Colonic mucosa (tissue), 4 donors: ENCODE results near the gene SIPA1L3. TPM values are rescaled to one million over a fixed set of nuclear protein-coding genes. Genes with fewer than 3 reads are reported as not detected.

Experiments
- DNase-seq: peaks from one replicate; pipeline ENCODE4 v3.0.0-alpha.2; 2020
- H3K27ac ChIP-seq: fragments of 200-600 bp; one replicate; pipeline ENCODE4 v1.8.0; 2021
- H3K27me3 ChIP-seq: fragments of 200-600 bp; one replicate; pipeline ENCODE4 v1.8.0; 2021
- H3K36me3 ChIP-seq: fragments of 200-600 bp; one replicate; pipeline ENCODE4 v1.8.0; 2021
- H3K4me1 ChIP-seq: fragments of 200-600 bp; one replicate; pipeline ENCODE4 v1.8.0; 2021; ENCODE audit warnings: mild to moderate bottlenecking
- H3K4me3 ChIP-seq: fragments of 200-600 bp; one replicate; pipeline ENCODE4 v1.8.0; 2021
- H3K9ac ChIP-seq, 2 donors: one replicate each; pipeline ENCODE4 v1.7.0; 2013; ENCODE audit warnings: control low read depth in 2 of 2, low read depth in 2 of 2, low read length in 2 of 2
- H3K9me3 ChIP-seq: fragments of 200-600 bp; one replicate; pipeline ENCODE4 v1.8.0; 2021
- intact Hi-C: fragments of 100-400 bp; cut with DNase I; formaldehyde crosslinking; loops from one replicate; pipeline ENCODE4 v1.14.1; 2022
- total RNA-seq, 2 donors: library from RNA; stranded (reverse); fragmentation: NEBNext Ultra II Directional in 1 of 2; extraction: Animal tissue kit (Norgen Biotek cat#: 25700) in 1 of 2; gene quantifications; one replicate each; pipeline ENCODE4 v1.2.1, GENCODE V29; 2021
- TF ChIP-seq, protein P1 (sequence below): fragments of 200-600 bp; IDR thresholded peaks from one replicate; pipeline ENCODE4 v1.8.0; 2022; ENCODE audit warnings: antibody characterized with exemption, mild to moderate bottlenecking
- donor health status: healthy.
- donor health status: DM: no; HTN: no; CAD: no.
- donor health status: DM: no; HTN: no; CAD: no.

Gene SIPA1L3
- total RNA-seq, 2 donors from 2014 or later, result 98.6 to 113 TPM

DNA sequence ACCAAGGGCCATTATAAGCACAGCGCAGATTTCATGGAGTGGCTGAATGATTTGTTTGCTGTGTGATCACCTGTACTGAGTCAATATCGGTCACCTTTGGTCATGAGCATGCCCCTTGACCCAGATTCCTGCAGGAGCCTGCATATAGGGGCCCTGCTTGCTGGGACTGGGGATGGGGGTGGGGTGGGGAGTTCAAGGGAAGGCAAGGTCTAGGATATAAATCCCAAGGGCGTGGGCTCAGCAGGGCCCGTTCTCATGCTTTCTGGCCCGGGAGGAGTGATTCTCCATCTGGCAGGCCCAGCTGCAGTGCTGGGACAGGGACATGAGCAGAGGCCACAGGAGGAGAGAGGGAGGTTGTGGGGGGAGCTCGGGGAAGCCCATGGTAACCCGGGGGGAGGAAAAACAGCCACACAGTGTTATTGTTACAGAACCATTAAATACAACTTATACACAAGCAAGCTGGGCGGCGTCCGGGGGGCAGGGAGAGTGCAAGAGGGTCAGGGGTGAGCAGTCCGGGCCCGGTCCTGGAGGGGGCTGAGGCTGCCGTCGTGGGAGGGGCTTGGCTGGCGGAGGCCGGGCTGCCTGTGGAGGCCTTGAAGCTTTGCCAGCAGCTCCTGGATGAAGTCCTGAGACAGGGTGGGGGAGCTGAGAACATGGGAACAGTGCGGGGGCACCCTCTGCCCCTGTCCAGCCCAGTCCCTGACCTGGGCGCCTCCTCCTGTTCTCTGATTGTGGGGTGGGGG is 344.0 kb downstream of the SIPA1L3 start:
- Histone ChIP-seq H3K27me3 (peaks cover 5% of the 10 kb centered on the region), H3K9me3 (no peaks in the 10 kb centered on the region), H3K4me1 (no peaks in the 10 kb centered on the region), H3K36me3 (no peaks in the 10 kb centered on the region), H3K9ac (peak overlapping the region; percentile 19 to 33), H3K27ac (peak overlapping the region; percentile 68), H3K4me3 (no peak overlapping the region)
- intact Hi-C loops, result no loop called here
- TF ChIP-seq, protein P1, sequence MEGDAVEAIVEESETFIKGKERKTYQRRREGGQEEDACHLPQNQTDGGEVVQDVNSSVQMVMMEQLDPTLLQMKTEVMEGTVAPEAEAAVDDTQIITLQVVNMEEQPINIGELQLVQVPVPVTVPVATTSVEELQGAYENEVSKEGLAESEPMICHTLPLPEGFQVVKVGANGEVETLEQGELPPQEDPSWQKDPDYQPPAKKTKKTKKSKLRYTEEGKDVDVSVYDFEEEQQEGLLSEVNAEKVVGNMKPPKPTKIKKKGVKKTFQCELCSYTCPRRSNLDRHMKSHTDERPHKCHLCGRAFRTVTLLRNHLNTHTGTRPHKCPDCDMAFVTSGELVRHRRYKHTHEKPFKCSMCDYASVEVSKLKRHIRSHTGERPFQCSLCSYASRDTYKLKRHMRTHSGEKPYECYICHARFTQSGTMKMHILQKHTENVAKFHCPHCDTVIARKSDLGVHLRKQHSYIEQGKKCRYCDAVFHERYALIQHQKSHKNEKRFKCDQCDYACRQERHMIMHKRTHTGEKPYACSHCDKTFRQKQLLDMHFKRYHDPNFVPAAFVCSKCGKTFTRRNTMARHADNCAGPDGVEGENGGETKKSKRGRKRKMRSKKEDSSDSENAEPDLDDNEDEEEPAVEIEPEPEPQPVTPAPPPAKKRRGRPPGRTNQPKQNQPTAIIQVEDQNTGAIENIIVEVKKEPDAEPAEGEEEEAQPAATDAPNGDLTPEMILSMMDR, result no peak
- DNase-seq, result peak; percentile 80

DNA sequence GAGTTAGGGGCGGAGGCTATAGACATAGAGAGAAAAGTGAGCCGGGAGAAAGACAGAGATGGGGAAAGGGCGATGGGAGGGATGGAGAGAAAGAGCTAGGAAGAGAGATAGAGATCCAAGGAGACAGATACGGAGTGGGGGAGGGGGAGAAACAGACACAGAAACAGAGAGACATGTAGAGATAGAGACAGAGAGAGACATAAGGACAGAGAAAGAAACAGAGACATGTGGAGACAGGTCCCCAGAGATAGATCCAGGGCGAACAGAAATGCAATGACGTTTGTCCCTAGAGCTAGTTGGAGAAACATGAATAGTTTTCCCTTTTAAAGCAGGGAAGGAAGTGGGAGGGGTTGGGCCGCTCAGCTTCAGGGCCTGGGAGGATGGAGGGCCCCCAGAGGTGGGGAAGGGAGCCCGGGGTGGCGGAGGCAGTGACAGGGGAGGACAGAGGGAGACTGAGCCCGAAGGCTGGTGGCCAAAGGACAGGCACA is 344.6 kb downstream of the SIPA1L3 start:
- DNase-seq, result no peak
- Histone ChIP-seq H3K9me3 (no peaks in the 10 kb centered on the region), H3K4me3 (no peak overlapping the region), H3K4me1 (peaks cover 5% of the 10 kb centered on the region), H3K27ac (peak overlapping the region; percentile 68), H3K9ac (peak overlapping the region; percentile 19 to 33), H3K27me3 (peaks cover 11% of the 10 kb centered on the region), H3K36me3 (no peaks in the 10 kb centered on the region)
- TF ChIP-seq, protein P1, result no peak
- intact Hi-C loops, result no loop called here

DNA sequence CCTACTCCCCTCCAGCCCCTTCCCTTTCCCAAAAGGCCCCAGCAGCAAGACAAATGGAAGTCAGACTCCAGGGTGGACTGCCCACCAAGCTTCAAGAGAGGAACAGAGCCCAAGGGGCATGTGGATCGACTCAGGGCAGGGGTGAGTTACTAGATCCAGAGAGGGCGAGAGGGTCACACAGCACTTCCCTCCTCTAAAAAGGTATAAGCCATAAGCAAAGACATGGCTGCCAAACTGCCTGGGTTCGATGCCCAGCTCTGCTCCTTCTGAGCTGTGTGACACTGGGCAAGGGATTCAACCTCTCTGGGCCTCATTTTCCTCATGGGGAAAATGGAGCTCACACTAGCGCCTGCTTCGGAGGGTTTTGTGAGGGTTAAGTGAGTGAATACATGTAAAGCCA is 345.4 kb downstream of the SIPA1L3 start:
- intact Hi-C loops, result no loop called here
- DNase-seq, result no peak
- Histone ChIP-seq H3K4me1 (peaks cover 5% of the 10 kb centered on the region), H3K9me3 (no peaks in the 10 kb centered on the region), H3K4me3 (no peak overlapping the region), H3K9ac (peak overlapping the region; percentile 46 to 51), H3K36me3 (no peaks in the 10 kb centered on the region), H3K27ac (peak overlapping the region; percentile 68), H3K27me3 (peaks cover 14% of the 10 kb centered on the region)
- TF ChIP-seq, protein P1, result no peak

DNA sequence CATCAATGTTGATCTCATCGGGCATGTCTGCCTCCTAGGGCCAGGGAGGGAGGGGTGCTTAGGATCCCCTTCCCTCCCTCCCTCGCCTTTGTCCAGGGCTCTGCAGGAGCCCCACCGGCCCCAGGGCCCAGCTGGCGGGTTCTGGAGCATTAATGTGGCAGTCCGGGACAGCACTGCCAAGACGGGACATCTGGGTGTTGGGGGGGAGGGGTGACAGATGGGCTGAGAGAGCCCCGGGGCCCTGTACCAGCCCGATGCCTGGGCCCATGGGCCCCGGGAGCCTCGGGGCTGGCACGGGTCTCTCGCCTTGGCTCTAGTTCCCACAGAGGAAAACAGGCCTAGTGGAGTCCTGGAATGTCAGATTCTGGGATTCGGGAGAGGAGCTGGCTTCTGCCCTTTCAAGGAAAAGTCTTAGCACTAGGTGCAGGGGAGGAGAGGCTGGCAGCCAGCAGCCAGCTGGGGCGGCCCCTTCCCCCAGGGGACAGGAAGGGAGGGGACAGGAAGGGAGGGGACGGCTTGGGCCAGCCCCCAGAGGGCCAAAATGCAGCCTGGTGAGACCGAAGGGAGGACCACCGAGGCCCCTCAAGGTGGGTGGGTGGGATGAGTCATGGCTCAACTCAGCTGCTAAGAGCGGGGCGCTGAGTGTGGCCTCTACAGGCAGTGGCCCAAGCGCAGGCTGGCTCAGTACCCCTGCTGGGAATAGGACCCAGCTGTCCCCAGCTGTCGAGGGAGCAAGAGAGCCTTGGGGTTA is 346.1 kb downstream of the SIPA1L3 start:
- DNase-seq, result no peak
- intact Hi-C loops, result no loop called here
- peak overlapping the region; percentile 68 for H3K27ac ChIP-seq
- H3K9me3 ChIP-seq, result no peaks in the 10 kb centered on the region
- peaks cover 14% of the 10 kb centered on the region for H3K27me3 ChIP-seq
- no peaks in the 10 kb centered on the region for H3K36me3 ChIP-seq
- H3K4me3 ChIP-seq, result no peak overlapping the region
- TF ChIP-seq, protein P1, result no peak
- peaks cover 5% of the 10 kb centered on the region for H3K4me1 ChIP-seq
- H3K9ac ChIP-seq, result peak overlapping the region; percentile 46 to 62

DNA sequence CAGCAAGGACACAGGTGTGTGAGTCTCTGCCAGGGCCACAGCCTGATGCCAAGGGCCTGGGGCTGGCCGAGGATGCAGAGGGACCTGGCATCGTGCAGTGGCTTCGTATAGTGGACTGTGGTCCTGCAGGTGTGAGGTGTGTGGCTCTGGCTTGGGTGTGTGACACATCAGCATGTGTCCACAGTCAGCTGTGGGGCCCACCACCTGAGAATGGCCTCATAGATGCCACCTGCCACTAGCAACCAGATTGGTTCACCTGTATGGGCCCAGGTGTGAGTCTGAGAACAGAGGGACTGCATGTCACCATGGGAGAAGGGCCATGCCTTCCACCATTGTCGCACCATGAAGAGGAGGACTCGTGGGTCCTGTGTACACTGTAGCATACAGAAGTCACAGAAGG is 346.8 kb downstream of the SIPA1L3 start:
- peaks cover 5% of the 10 kb centered on the region for H3K4me1 ChIP-seq
- no peak for DNase-seq
- peak overlapping the region; percentile 35 to 62 for H3K9ac ChIP-seq
- H3K9me3 ChIP-seq, result no peaks in the 10 kb centered on the region
- H3K27ac ChIP-seq, result peak overlapping the region; percentile 68
- peaks cover 14% of the 10 kb centered on the region for H3K27me3 ChIP-seq
- intact Hi-C loops, result no loop called here
- no peaks in the 10 kb centered on the region for H3K36me3 ChIP-seq
- TF ChIP-seq, protein P1, result no peak
- H3K4me3 ChIP-seq, result no peak overlapping the region
